Caco-2 (cell line): ENCODE results near the gene NTNG2. TPM values are rescaled to one million over a fixed set of nuclear protein-coding genes. Genes with fewer than 3 reads are reported as not detected.

Experiments used
- BruUV-seq: library from RNA; stranded (reverse); fragments of 400-500 nt; replicated peaks from 2 replicates; lab custom pipeline; 2021; lab: Mats Ljungman, UMichigan
- CTCF ChIA-PET: fragments of 300-600 bp; sonication (Branson Sonifier 250); formaldehyde crosslinking; loops from one replicate; lab custom pipeline; 2022; ENCODE audit warnings: antibody characterized with exemption; lab: Charles Lee
- POLR2A ChIA-PET: fragments of 300-600 bp; sonication (Branson Sonifier 250); formaldehyde crosslinking; loops from one replicate; lab custom pipeline; 2022; ENCODE audit warnings: antibody characterized with exemption; lab: Charles Lee
- DNase-seq, 2 experiments: peaks; one replicate each; pipeline versions ENCODE4 v3.0.0 to v3.0.0-alpha.2; 2020 to 2022
- H3K27me3 ChIP-seq: replicated peaks from 2 replicates; pipeline ENCODE4 v1.6.0; 2011; ENCODE audit warnings: low read length; ENCODE audit not compliant: control insufficient read depth, insufficient read depth
- H3K36me3 ChIP-seq: 2 replicates; pipeline ENCODE4 v1.5.1; 2011; ENCODE audit warnings: low read length; ENCODE audit not compliant: control insufficient read depth, insufficient read depth
- H3K4me1 ChIP-seq: fragments of 250-450 bp; sonication (Bioruptor Pico); 2 replicates; pipeline ENCODE4 v1.5.1; 2020; ENCODE audit warnings: mild to moderate bottlenecking
- H3K4me3 ChIP-seq: 2 replicates; pipeline ENCODE4 v1.5.1; 2011; ENCODE audit warnings: low read depth, mild to moderate bottlenecking, control low read depth, low read length
- H3K9me3 ChIP-seq: fragments of 250-450 bp; sonication (Bioruptor Pico); 2 replicates; pipeline ENCODE4 v1.5.1; 2020; ENCODE audit warnings: mild to moderate bottlenecking, moderate library complexity
- H3K27ac Mint-ChIP-seq: one replicate; pipeline ENCODE4 v1.8.0; 2022; ENCODE audit warnings: mixed read lengths; ENCODE audit not compliant: unreplicated experiment
- H3K27me3 Mint-ChIP-seq: one replicate; pipeline ENCODE4 v1.8.0; 2022; ENCODE audit warnings: mixed read lengths; ENCODE audit not compliant: insufficient read depth, unreplicated experiment
- H3K36me3 Mint-ChIP-seq: one replicate; pipeline ENCODE4 v1.8.0; 2022; ENCODE audit warnings: mild to moderate bottlenecking, mixed read lengths; ENCODE audit not compliant: insufficient read depth, unreplicated experiment
- H3K4me1 Mint-ChIP-seq: one replicate; pipeline ENCODE4 v1.8.0; 2022; ENCODE audit warnings: low read depth, mixed read lengths; ENCODE audit not compliant: unreplicated experiment
- H3K4me3 Mint-ChIP-seq: one replicate; pipeline ENCODE4 v1.8.0; 2022; ENCODE audit warnings: mild to moderate bottlenecking, moderate library complexity, mixed read lengths; ENCODE audit not compliant: unreplicated experiment
- H3K9me3 Mint-ChIP-seq: one replicate; pipeline ENCODE4 v1.8.0; 2022; ENCODE audit warnings: mixed read lengths; ENCODE audit not compliant: unreplicated experiment
- intact Hi-C: fragments of 100-400 bp; cut with micrococcal nuclease; formaldehyde crosslinking; loops from one replicate; pipeline ENCODE4 v1.10.0; 2022; ENCODE audit not compliant: unreplicated experiment
- total RNA-seq: library from RNA; stranded (reverse); gene quantifications from 2 replicates; pipeline ENCODE4 v1.2.3, GENCODE V29; 2022
- TF ChIP-seq, protein P1 (sequence below), 2 experiments: fragments of 200-600 bp in 1 of 2; IDR thresholded peaks; 1 replicate in 1 of 2; 2 replicates in 1 of 2; pipeline versions ENCODE4 v1.5.1 to v1.8.0; 2011 to 2022; ENCODE audit warnings: antibody characterized with exemption in 1 of 2, control low read depth in 1 of 2, inconsistent platforms in 1 of 2, low read depth in 1 of 2, low read length in 1 of 2, mild to moderate bottlenecking in 1 of 2, moderate library complexity in 1 of 2; ENCODE audit not compliant: insufficient read depth in 1 of 2, severe bottlenecking in 1 of 2, unreplicated experiment in 1 of 2

The NTNG2 gene
- total RNA-seq, 1 experiment from 2014 or later: not detected

DNA sequence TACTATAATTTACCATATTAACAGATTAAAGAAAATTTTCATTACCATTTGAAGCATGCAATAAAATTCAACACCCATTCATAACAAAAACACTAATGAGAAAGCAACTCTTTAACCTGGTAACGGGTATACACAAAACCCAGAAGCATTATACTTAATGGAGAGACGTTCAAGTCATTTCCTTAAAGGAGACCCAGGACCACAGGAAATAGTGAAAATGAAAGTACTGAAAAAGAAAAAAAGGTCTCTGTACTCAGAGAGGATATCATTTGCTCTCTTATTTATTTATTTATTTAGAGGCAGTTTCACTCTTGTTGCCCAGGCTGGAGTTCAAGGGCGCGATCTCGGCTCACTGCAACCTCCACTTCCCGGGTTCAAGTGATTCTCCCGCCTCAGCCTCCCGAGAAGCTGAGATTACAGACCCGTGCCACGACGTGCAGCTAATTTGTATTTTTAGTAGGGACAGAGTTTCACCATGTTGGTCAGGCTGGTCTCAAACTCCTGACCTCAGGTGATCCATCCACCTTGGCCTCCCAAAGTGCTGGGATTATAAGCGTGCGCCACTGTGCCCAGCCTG is 131.4 kb downstream of the NTNG2 start:
- H3K4me1 ChIP-seq: peaks cover 21% of the 10 kb centered on the region
- Mint-ChIP-seq H3K9me3 (no peaks in the 10 kb centered on the region), H3K27ac (no peak overlapping the region), H3K4me1 (peaks cover 16% of the 10 kb centered on the region), H3K36me3 (peaks cover 65% of the 10 kb centered on the region), H3K27me3 (no peaks in the 10 kb centered on the region), H3K4me3 (no peak overlapping the region)
- ChIA-PET CTCF (no interaction called here), POLR2A (no interaction called here)
- TF ChIP-seq, protein P1, sequence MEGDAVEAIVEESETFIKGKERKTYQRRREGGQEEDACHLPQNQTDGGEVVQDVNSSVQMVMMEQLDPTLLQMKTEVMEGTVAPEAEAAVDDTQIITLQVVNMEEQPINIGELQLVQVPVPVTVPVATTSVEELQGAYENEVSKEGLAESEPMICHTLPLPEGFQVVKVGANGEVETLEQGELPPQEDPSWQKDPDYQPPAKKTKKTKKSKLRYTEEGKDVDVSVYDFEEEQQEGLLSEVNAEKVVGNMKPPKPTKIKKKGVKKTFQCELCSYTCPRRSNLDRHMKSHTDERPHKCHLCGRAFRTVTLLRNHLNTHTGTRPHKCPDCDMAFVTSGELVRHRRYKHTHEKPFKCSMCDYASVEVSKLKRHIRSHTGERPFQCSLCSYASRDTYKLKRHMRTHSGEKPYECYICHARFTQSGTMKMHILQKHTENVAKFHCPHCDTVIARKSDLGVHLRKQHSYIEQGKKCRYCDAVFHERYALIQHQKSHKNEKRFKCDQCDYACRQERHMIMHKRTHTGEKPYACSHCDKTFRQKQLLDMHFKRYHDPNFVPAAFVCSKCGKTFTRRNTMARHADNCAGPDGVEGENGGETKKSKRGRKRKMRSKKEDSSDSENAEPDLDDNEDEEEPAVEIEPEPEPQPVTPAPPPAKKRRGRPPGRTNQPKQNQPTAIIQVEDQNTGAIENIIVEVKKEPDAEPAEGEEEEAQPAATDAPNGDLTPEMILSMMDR (IDR thresholded peaks at IDR 0.05; ENCODE audit: insufficient read depth in 1 of 2, low read depth in 1 of 2, low read length in 1 of 2, severe bottlenecking in 1 of 2, unreplicated experiment in 1 of 2): no peak
- no peak for DNase-seq
- no peaks in the 10 kb centered on the region for H3K27me3 ChIP-seq
- no TSS peak for BruUV-seq
- H3K9me3 ChIP-seq: no peaks in the 10 kb centered on the region
- H3K36me3 ChIP-seq: peaks cover 2% of the 10 kb centered on the region
- no peak overlapping the region for H3K4me3 ChIP-seq
- intact Hi-C loops: no loop called here

Other genes starting within 250 kb of the NTNG2 start
- gene MED27, start 82.2 kb upstream of the NTNG2 start, total RNA-seq: 24.7 and 30.4 TPM in 2 replicates
- gene SETX, start 192.9 kb downstream of the NTNG2 start, total RNA-seq: 31.1 and 32.1 TPM in 2 replicates
- 11.4 and 12.9 TPM in 2 replicates for gene TTF1, start 244.8 kb downstream of the NTNG2 start, total RNA-seq
- not detected in 2 replicates for gene CFAP77, start 248.2 kb downstream of the NTNG2 start, total RNA-seq